Measurements from ENCODE around the gene PLPP3. TPM values are rescaled to one million over a fixed set of nuclear protein-coding genes. Genes with fewer than 3 reads are reported as not detected.
A peak's percentile ranks its signal among the peaks of the same experiment; 100 is the strongest.

The PLPP3 gene
- total RNA-seq, 2 donors from 2014 or later = 40.4 to 107 TPM

DNA sequence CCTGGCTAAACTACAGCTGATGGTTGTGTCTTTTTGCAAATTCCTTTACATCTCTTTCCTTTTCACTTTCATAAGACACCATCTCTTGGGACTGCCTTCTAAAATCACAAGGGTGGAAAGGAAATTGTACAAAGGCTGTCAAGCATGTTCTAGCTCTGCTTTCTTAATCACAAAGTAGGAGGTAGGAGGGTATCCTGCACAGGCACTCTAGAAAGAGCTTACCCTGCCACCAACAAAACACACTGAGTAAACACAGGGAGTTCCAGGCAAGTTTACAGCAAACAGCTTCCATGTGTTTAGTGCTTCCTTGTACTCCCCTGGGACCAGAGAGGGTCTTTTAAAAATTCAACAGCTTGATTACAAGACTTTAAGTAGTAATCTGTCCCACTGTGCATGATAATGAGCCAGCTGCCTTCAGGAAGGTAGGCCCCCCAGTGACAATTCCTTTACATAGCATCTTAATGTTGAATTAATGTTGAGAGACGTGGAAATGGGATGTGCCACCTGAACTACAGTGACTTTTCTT, 2.4 kb downstream of the PLPP3 start:
- intact Hi-C loops (cut with DNase I) = loop anchor here (2.0 to 10.0 kb wide), 10 partner anchors 102 to 1200 kb away; no protein-coding TSS in a partner anchor
- TF ChIP-seq CTCF (IDR thresholded peaks at IDR 0.05) (peak in 2 of 4 experiments; percentile 32 to 46), POLR2AphosphoS5 (IDR thresholded peaks at IDR 0.05) (no peak)
- Histone ChIP-seq H3K9me3 (no peaks in the 10 kb centered on the region), H3K36me3 (no peaks in the 10 kb centered on the region), H3K4me3 (peak overlapping the region; percentile 74 to 88), H3K4me1 (replicated peaks) (peaks cover 6% of the 10 kb centered on the region), H3K27me3 (replicated peaks; ENCODE audit: insufficient read depth) (no peaks in the 10 kb centered on the region), H3K27ac (peak overlapping the region; percentile 91 to 95)
- WGBS = 0% methylated on average over 1 of the region's 1 CpG
- DNase-seq (ENCODE audit: low spot score) = no peak

DNA sequence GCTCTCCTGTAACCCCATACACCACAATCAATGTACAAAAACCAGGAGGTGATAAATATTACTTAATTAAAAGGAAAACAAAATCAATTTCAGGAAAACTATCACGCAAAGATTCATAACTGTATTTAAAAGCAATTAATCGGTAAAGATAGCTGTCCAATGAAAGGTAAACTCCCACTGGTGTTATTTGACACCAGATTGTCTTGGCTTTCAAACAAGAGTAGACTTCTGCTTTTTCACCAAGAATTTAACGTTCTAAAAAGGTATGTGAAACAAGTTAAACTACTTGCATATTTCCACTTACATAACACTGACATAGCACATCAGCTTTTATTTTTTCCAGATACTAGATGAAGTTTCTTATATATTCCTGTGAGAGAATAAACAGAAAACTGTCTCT, 3.5 kb downstream of the PLPP3 start:
- peak overlapping the region in 1 of 2 donors; percentile 40 for H3K27ac ChIP-seq
- peaks cover 6% of the 10 kb centered on the region for H3K4me1 ChIP-seq (replicated peaks)
- H3K9me3 ChIP-seq = no peaks in the 10 kb centered on the region
- no peaks in the 10 kb centered on the region for H3K36me3 ChIP-seq
- H3K4me3 ChIP-seq = peak overlapping the region; percentile 7 to 88
- DNase-seq (ENCODE audit: low spot score) = no peak
- intact Hi-C loops (cut with DNase I) = loop anchor here (2.0 to 10.0 kb wide), 10 partner anchors 101 to 1199 kb away; no protein-coding TSS in a partner anchor
- no peaks in the 10 kb centered on the region for H3K27me3 ChIP-seq (replicated peaks; ENCODE audit: insufficient read depth)
- 6% methylated on average over 3 of the region's 3 CpGs for WGBS
- TF ChIP-seq CTCF (IDR thresholded peaks at IDR 0.05) (no peak), POLR2AphosphoS5 (IDR thresholded peaks at IDR 0.05) (no peak), POLR2A (IDR thresholded peaks at IDR 0.05) (no peak)

- WGBS = 77% methylated on average over 4 of the region's 4 CpGs
- intact Hi-C loops (cut with DNase I) = loop anchor here (5.0 to 10.0 kb wide), 9 partner anchors 100 to 1110 kb away; no protein-coding TSS in a partner anchor
- no peaks in the 10 kb centered on the region for H3K27me3 ChIP-seq (replicated peaks; ENCODE audit: insufficient read depth)
- TF ChIP-seq CTCF (IDR thresholded peaks at IDR 0.05) = no peak
- no peak for TF ChIP-seq POLR2A (IDR thresholded peaks at IDR 0.05)
- TF ChIP-seq POLR2AphosphoS5 (IDR thresholded peaks at IDR 0.05) = no peak
- peaks cover 8% of the 10 kb centered on the region for H3K4me1 ChIP-seq (replicated peaks)
- no peak for DNase-seq (ENCODE audit: low spot score)
- H3K9me3 ChIP-seq = no peaks in the 10 kb centered on the region
- H3K27ac ChIP-seq = peak overlapping the region in 1 of 2 donors; percentile 21
- H3K36me3 ChIP-seq = no peaks in the 10 kb centered on the region
- peak overlapping the region in 1 of 2 donors; percentile 88 for H3K4me3 ChIP-seq
Measured at GRCh38 chr1:56574794-56575193, 4.6 kb downstream of the PLPP3 start.

- Histone ChIP-seq H3K27ac (peak overlapping the region; percentile 25 to 30), H3K4me3 (peak overlapping the region in 1 of 2 donors; percentile 3), H3K9me3 (no peaks in the 10 kb centered on the region), H3K36me3 (no peaks in the 10 kb centered on the region), H3K27me3 (replicated peaks; ENCODE audit: insufficient read depth) (no peaks in the 10 kb centered on the region), H3K4me1 (replicated peaks) (peaks cover 8% of the 10 kb centered on the region)
- DNase-seq (ENCODE audit: low spot score) = no peak
- 22% methylated on average over 4 of the region's 4 CpGs for WGBS
- intact Hi-C loops (cut with DNase I) = loop anchor here (10.0 kb wide), 4 partner anchors 99 to 1109 kb away; no protein-coding TSS in a partner anchor
- no peak for TF ChIP-seq POLR2A (IDR thresholded peaks at IDR 0.05)
- TF ChIP-seq POLR2AphosphoS5 (IDR thresholded peaks at IDR 0.05) = no peak
- no peak for TF ChIP-seq CTCF (IDR thresholded peaks at IDR 0.05)
Measured at GRCh38 chr1:56573311-56573710, 6.1 kb downstream of the PLPP3 start.

Measured in prostate gland (tissue), 2 donors.